Fibroblast of lung (primary cell): Measurements from ENCODE around the gene CAPG. TPM values are rescaled to one million over a fixed set of nuclear protein-coding genes. Genes with fewer than 3 reads are reported as not detected.

Experiments
- DNase-seq, 2 donors: peaks; one replicate each; pipeline versions ENCODE4 v3.0.0 to v3.0.0-alpha.2; 2010; ENCODE audit warnings: low read depth in 2 of 2
- H2AFZ ChIP-seq: 2 replicates; pipeline ENCODE4 v1.5.1; 2012; ENCODE audit warnings: low read length, control low read depth, inconsistent platforms
- H3K27ac ChIP-seq: 2 replicates; pipeline ENCODE4 v1.5.1; 2011; ENCODE audit warnings: low read length, control low read depth; ENCODE audit not compliant: insufficient read depth
- H3K27me3 ChIP-seq: 2 replicates; pipeline ENCODE4 v1.5.1; 2011; ENCODE audit warnings: mild to moderate bottlenecking, low read length; ENCODE audit not compliant: control insufficient read depth, insufficient read depth
- H3K36me3 ChIP-seq: 2 replicates; pipeline ENCODE4 v1.5.1; 2011; ENCODE audit warnings: low read length; ENCODE audit not compliant: control insufficient read depth, insufficient read depth
- H3K4me1 ChIP-seq: 2 replicates; pipeline ENCODE4 v1.5.1; 2011; ENCODE audit warnings: low read length; ENCODE audit not compliant: control insufficient read depth, insufficient read depth; ENCODE audit errors: extremely low read depth
- H3K4me2 ChIP-seq: 2 replicates; pipeline ENCODE4 v1.5.1; 2011; ENCODE audit warnings: low read length, control low read depth; ENCODE audit not compliant: insufficient read depth; ENCODE audit errors: extremely low read depth
- H3K4me3 ChIP-seq, 4 experiments: fragments of 200-600 bp in 1 of 4; sonication (generic) in 1 of 4; replicated peaks in 1 of 4; 2 replicates each; pipeline ENCODE4 v1.5.1; 2011 to 2016; ENCODE audit warnings: low read length in 4 of 4, low read depth in 3 of 4, mild to moderate bottlenecking in 3 of 4, control low read depth in 2 of 4, inconsistent platforms in 1 of 4, mixed read lengths in 1 of 4; ENCODE audit not compliant: insufficient read depth in 1 of 4; ENCODE audit errors: control extremely low read depth in 1 of 4
- H3K79me2 ChIP-seq: 2 replicates; pipeline ENCODE4 v1.5.1; 2012; ENCODE audit warnings: mild to moderate bottlenecking, low read length, inconsistent platforms; ENCODE audit not compliant: control insufficient read depth, insufficient read depth
- H3K9ac ChIP-seq: 2 replicates; pipeline ENCODE4 v1.5.1; 2011; ENCODE audit warnings: mild to moderate bottlenecking, low read length, control low read depth; ENCODE audit not compliant: insufficient read depth
- H3K9me3 ChIP-seq: 2 replicates; pipeline ENCODE4 v1.5.1; 2012; ENCODE audit warnings: low read depth, low read length; ENCODE audit not compliant: control insufficient read depth, insufficient read depth
- H4K20me1 ChIP-seq: 2 replicates; pipeline ENCODE4 v1.5.1; 2011; ENCODE audit warnings: low read length; ENCODE audit not compliant: control insufficient read depth, insufficient read depth; ENCODE audit errors: extremely low read depth
- CTCF ChIP-seq, 2 donors: IDR thresholded peaks in 1 of 2; conservative IDR thresholded peaks in 1 of 2; 1 replicate in 1 of 2; 2 replicates in 1 of 2; pipeline ENCODE4 v1.5.1; 2011 to 2012; ENCODE audit warnings: low read length in 2 of 2, control low read depth in 1 of 2, inconsistent platforms in 1 of 2, low read depth in 1 of 2, mild to moderate bottlenecking in 1 of 2
- EZH2 ChIP-seq: IDR thresholded peaks from 2 replicates; pipeline ENCODE4 v1.5.1; 2012; ENCODE audit warnings: low read length, control low read depth, mild to moderate bottlenecking; ENCODE audit errors: missing control alignments
- polyA plus RNA-seq, 2 donors: library from polyadenylated mRNA; depleted of rRNA in 1 of 2; stranded (reverse) in 1 of 2; unstranded in 1 of 2; fragments of >200 nt; gene quantifications; 2 replicates each; pipeline ENCODE4 v1.2.1, GENCODE V29; 2011 to 2012; ENCODE audit warnings: missing spikeins in 1 of 2
- total RNA-seq: library from RNA; depleted of rRNA; stranded (reverse); fragments of >200 nt; gene quantifications from 2 replicates; pipeline ENCODE4 v1.2.1, GENCODE V29; 2014

Gene CAPG
- total and polyA plus RNA-seq, 2 donors (not counting 1 experiment from before 2014, with no cell fraction given): 43.8 to 193 TPM

DNA sequence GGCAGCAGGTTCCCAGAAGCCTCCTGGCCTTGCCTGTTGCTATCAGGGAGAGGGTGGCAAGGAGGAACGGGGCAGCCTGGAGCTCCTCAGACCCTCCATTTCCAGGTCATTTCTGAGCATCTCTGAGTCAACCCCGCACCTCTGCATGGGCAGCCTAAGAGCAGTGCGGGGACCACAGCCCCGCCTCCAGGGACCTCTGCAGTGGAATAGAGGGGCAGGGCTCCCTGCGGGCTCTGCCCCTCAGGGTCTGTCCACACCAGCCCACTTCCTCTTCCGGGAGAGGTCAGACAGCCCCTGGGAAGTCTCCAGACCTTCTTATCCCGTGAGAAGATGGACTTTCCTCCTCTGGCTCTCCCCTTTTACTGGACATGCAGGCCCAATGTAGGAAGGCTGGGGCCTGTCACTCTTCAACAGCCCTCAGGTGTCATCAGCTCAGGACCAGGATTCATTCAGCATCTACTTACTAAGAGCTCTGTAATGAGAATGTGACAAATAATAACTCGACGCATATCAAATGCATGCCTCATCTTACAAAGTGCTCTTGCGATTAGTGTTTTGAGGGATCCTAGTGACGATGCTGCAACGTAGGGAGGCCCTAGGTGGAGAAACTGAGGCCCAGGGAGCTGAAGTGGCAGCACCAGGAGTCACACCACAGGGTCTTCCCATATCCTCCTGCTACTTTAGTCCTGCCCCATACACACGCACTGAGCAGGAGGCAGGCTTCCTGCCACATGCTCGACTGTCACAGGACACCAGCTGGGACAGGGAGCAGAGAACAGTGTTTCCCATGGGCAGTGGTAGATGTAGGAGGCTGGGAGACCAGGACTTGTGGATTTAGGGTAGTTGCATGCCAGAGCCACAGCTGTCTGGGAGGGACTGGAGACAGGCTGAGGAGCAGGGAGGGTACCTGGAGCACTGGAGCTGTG, 36.4 kb upstream of the CAPG start:
- H3K9ac ChIP-seq: no peak overlapping the region

GRCh38 chr2:85445316-85446295, 35.4 kb upstream of the CAPG start:
- H3K79me2 ChIP-seq: no peaks in the 10 kb centered on the region
- peak overlapping the region; percentile 17 for H3K27ac ChIP-seq
- peak overlapping the region; percentile 61 for H2AFZ ChIP-seq
- H4K20me1 ChIP-seq: no peaks in the 10 kb centered on the region
- no peaks in the 10 kb centered on the region for H3K36me3 ChIP-seq
- TF ChIP-seq EZH2 (no peak), CTCF (conservative IDR thresholded peaks at IDR 0.05 in 1 of 2, IDR thresholded peaks at IDR 0.05 in 1 of 2; ENCODE audit: low read depth in 1 of 2, low read length in 2 of 2) (no peak)
- no peaks in the 10 kb centered on the region for H3K9me3 ChIP-seq
- no peaks in the 10 kb centered on the region for H3K27me3 ChIP-seq
- H3K4me2 ChIP-seq: no peak overlapping the region
- peaks cover 11% of the 10 kb centered on the region for H3K4me1 ChIP-seq
- DNase-seq: peak; percentile 61 to 93
- H3K4me3 ChIP-seq: no peak overlapping the region
- no peak overlapping the region for H3K9ac ChIP-seq

More for the DNA sequence above, 36.4 kb upstream of the CAPG start:
- Histone ChIP-seq H3K27me3 (no peaks in the 10 kb centered on the region), H3K4me1 (peaks cover 11% of the 10 kb centered on the region), H3K4me2 (no peak overlapping the region), H3K27ac (peak overlapping the region; percentile 17), H3K79me2 (no peaks in the 10 kb centered on the region), H4K20me1 (no peaks in the 10 kb centered on the region), H3K4me3 (no peak overlapping the region), H3K9me3 (no peaks in the 10 kb centered on the region), H3K36me3 (no peaks in the 10 kb centered on the region), H2AFZ (no peak overlapping the region)
- no peak for TF ChIP-seq EZH2
- no peak for TF ChIP-seq CTCF (conservative IDR thresholded peaks at IDR 0.05 in 1 of 2, IDR thresholded peaks at IDR 0.05 in 1 of 2; ENCODE audit: low read depth in 1 of 2, low read length in 2 of 2)
- DNase-seq: no peak

DNA sequence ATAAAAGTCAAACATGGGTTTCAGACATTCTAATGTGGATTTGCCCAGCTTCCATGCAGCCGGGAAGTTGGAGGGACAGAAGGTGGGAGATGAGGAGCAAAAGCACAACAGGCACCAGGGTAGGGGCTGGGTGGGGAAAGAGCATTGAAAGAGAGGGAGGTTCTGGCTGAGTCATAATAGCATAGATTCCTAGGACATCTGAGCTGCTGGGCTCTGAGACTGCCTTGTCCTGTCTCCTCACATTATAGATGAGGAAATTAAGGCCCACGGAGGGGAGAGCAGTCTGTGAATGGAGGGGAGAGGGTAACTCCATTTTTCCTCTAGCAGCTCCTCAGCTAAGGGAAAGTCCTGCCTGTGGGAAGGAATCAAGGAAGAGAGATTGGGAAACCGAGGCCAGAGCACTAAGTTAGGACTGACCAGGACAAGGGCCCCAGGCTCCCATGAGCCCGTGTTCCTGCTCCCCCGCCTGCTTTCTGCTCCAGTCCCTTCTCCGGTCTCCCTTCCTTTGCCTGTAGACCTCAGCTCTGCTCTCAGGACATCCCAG, 34.5 kb upstream of the CAPG start:
- DNase-seq: peak; percentile 37 to 55
- Histone ChIP-seq H3K9me3 (no peaks in the 10 kb centered on the region), H4K20me1 (no peaks in the 10 kb centered on the region), H2AFZ (no peak overlapping the region), H3K36me3 (no peaks in the 10 kb centered on the region), H3K79me2 (no peaks in the 10 kb centered on the region), H3K27me3 (no peaks in the 10 kb centered on the region), H3K9ac (no peak overlapping the region), H3K27ac (no peak overlapping the region), H3K4me3 (no peak overlapping the region), H3K4me1 (peaks cover 11% of the 10 kb centered on the region), H3K4me2 (no peak overlapping the region)
- TF ChIP-seq CTCF (conservative IDR thresholded peaks at IDR 0.05 in 1 of 2, IDR thresholded peaks at IDR 0.05 in 1 of 2; ENCODE audit: low read depth in 1 of 2, low read length in 2 of 2) (no peak), EZH2 (no peak)
